HG03460 (cell line): ENCODE measurements around the gene ANGPTL1.

Experiments
- ATAC-seq: cut with Tn5 transposase; IDR thresholded peaks from one replicate; pipeline ENCODE4 v1.9.1; 2021; ENCODE audit not compliant: unreplicated experiment

The ANGPTL1 gene

GRCh38 chr1:178870944-178871343 lies at the start of gene ANGPTL1:
ANGPTL1 (minus strand) TSS chr1:178871077; CDS start chr1:178865776, 5,301 bp downstream.
- ATAC-seq = no peak

- no peak for ATAC-seq
These were observed 48.7 kb upstream of the ANGPTL1 start for GRCh38 chr1:178919581-178919980.

GRCh38 chr1:178918955-178919354 lies 48.1 kb upstream of the ANGPTL1 start:
- no peak for ATAC-seq

GRCh38 chr1:178918308-178918707 lies 47.4 kb upstream of the ANGPTL1 start:
- no peak for ATAC-seq

GRCh38 chr1:178916448-178917174 lies 45.7 kb upstream of the ANGPTL1 start:
- ATAC-seq = no peak

- ATAC-seq = no peak
These were observed 41.7 kb upstream of the ANGPTL1 start for GRCh38 chr1:178912597-178912996.

GRCh38 chr1:178910023-178910422 lies 39.1 kb upstream of the ANGPTL1 start:
- ATAC-seq = no peak

GRCh38 chr1:178908358-178908757 lies 37.5 kb upstream of the ANGPTL1 start:
- no peak for ATAC-seq

GRCh38 chr1:178901482-178902125 lies 30.7 kb upstream of the ANGPTL1 start:
- no peak for ATAC-seq

GRCh38 chr1:178899402-178899801 lies 28.5 kb upstream of the ANGPTL1 start:
- ATAC-seq = no peak

GRCh38 chr1:178898401-178898800 lies 27.5 kb upstream of the ANGPTL1 start:
- ATAC-seq = no peak

GRCh38 chr1:178895928-178896327 lies 25.1 kb upstream of the ANGPTL1 start:
- ATAC-seq = no peak

GRCh38 chr1:178886551-178886950 lies 15.7 kb upstream of the ANGPTL1 start:
- ATAC-seq = no peak

GRCh38 chr1:178885869-178886268 lies 15.0 kb upstream of the ANGPTL1 start:
- ATAC-seq = no peak

- ATAC-seq = no peak
These were observed 11.1 kb upstream of the ANGPTL1 start for GRCh38 chr1:178881950-178882349.

GRCh38 chr1:178877896-178878295 lies 7.0 kb upstream of the ANGPTL1 start:
- ATAC-seq = no peak

- no peak for ATAC-seq
These were observed 5.1 kb upstream of the ANGPTL1 start for GRCh38 chr1:178875936-178876335.

- no peak for ATAC-seq
These were observed 4.1 kb upstream of the ANGPTL1 start for GRCh38 chr1:178874966-178875365.

- no peak for ATAC-seq
These were observed 859 bp upstream of the ANGPTL1 start for GRCh38 chr1:178871551-178872320.

- ATAC-seq = no peak
These were observed 656 bp downstream of the ANGPTL1 start for GRCh38 chr1:178870221-178870620.

GRCh38 chr1:178869119-178869697 lies 1.7 kb downstream of the ANGPTL1 start:
- ATAC-seq = no peak
